HepG2 (cell line): ENCODE measurements around the gene ACTR3. TPM values are rescaled to one million over a fixed set of nuclear protein-coding genes. Genes with fewer than 3 reads are reported as not detected.

Experiments used
- DR1 ChIP-seq: sonication (generic); formaldehyde crosslinking; IDR thresholded peaks from 2 replicates; pipeline ENCODE4 v1.8.0; 2021; ENCODE audit warnings: mild to moderate bottlenecking, missing genetic modification reagents, inconsistent platforms
- FOXO1 ChIP-seq: sonication (generic); formaldehyde crosslinking; IDR thresholded peaks from 2 replicates; pipeline ENCODE4 v1.4.0; 2020; ENCODE audit warnings: missing genetic modification reagents
- IKZF4 ChIP-seq: sonication (generic); formaldehyde crosslinking; IDR thresholded peaks from 2 replicates; pipeline ENCODE4 v1.5.1; 2020; ENCODE audit warnings: borderline replicate concordance, mild to moderate bottlenecking, low read depth, missing genetic modification reagents; ENCODE audit errors: not compliant biosample characterization
- KLF15 ChIP-seq: sonication (generic); formaldehyde crosslinking; IDR thresholded peaks from 2 replicates; pipeline ENCODE4 v1.8.1; 2023; ENCODE audit warnings: borderline replicate concordance, mild to moderate bottlenecking, inconsistent platforms, missing genetic modification reagents, mixed read lengths
- KMT2A ChIP-seq: sonication (generic); formaldehyde crosslinking; IDR thresholded peaks from 2 replicates; pipeline ENCODE4 v1.4.0; 2020; ENCODE audit warnings: missing genetic modification reagents
- MAFG ChIP-seq: sonication (generic); formaldehyde crosslinking; IDR thresholded peaks from 2 replicates; pipeline ENCODE4 v1.5.1; 2020; ENCODE audit warnings: mild to moderate bottlenecking, missing genetic modification reagents
- PREB ChIP-seq: sonication (generic); formaldehyde crosslinking; IDR thresholded peaks from 2 replicates; pipeline ENCODE4 v1.4.0; 2020; ENCODE audit warnings: missing genetic modification reagents
- PTBP1 ChIP-seq: fragments of 200-400 bp; formaldehyde crosslinking; IDR thresholded peaks from 2 replicates; pipeline ENCODE4 v1.6.1; 2018; ENCODE audit warnings: low read length, low read depth; ENCODE audit not compliant: poor library complexity, severe bottlenecking
- SAFB2 ChIP-seq: sonication (generic); formaldehyde crosslinking; IDR thresholded peaks from 2 replicates; pipeline ENCODE4 v1.5.1; 2020; ENCODE audit warnings: missing genetic modification reagents, low read depth, mild to moderate bottlenecking, borderline replicate concordance
- SSRP1 ChIP-seq: IDR thresholded peaks from 2 replicates; pipeline ENCODE4 v1.6.1; 2016; ENCODE audit warnings: control low read depth
- SUZ12 ChIP-seq: fragments of 150-350 bp; IDR thresholded peaks from 2 replicates; pipeline ENCODE4 v1.6.1; 2014; ENCODE audit warnings: low read depth, low read length
- TFAP4 ChIP-seq: sonication (generic); IDR thresholded peaks from 2 replicates; pipeline ENCODE4 v1.6.1; 2016; ENCODE audit warnings: low read depth, borderline replicate concordance
- XRCC5 ChIP-seq: fragments of 200-400 bp; formaldehyde crosslinking; optimal IDR thresholded peaks from 2 replicates; pipeline ENCODE3; 2017; ENCODE audit warnings: mild to moderate bottlenecking, low read length
- ZBTB14 ChIP-seq: sonication (generic); formaldehyde crosslinking; IDR thresholded peaks from 2 replicates; pipeline ENCODE4 v1.4.0; 2020; ENCODE audit warnings: missing genetic modification reagents
- ZC3H4 ChIP-seq: sonication (generic); formaldehyde crosslinking; IDR thresholded peaks from 2 replicates; pipeline ENCODE4 v1.4.0; 2020; ENCODE audit warnings: missing genetic modification reagents, borderline replicate concordance
- ZNF230 ChIP-seq: sonication (generic); formaldehyde crosslinking; IDR thresholded peaks from 2 replicates; pipeline ENCODE4 v1.4.0; 2020; ENCODE audit warnings: mild to moderate bottlenecking, missing genetic modification reagents
- ZNF333 ChIP-seq: sonication (generic); formaldehyde crosslinking; IDR thresholded peaks from 2 replicates; pipeline ENCODE4 v1.4.0; 2020; ENCODE audit warnings: mild to moderate bottlenecking, missing genetic modification reagents, borderline replicate concordance
- ZNF343 ChIP-seq: sonication (generic); formaldehyde crosslinking; IDR thresholded peaks from 2 replicates; pipeline ENCODE4 v1.4.0; 2020; ENCODE audit warnings: mild to moderate bottlenecking, missing genetic modification reagents
- ZNF879 ChIP-seq: sonication (generic); formaldehyde crosslinking; IDR thresholded peaks from 2 replicates; pipeline ENCODE4 v1.8.1; 2023; ENCODE audit warnings: missing genetic modification reagents
- polyA plus RNA-seq, 8 experiments: library from polyadenylated mRNA; depleted of rRNA in 3 of 8; stranded (reverse) in 7 of 8; unstranded in 1 of 8; fragments of >200 nt; fragmentation: Illumina TruSeq in 4 of 8; extraction: Trizol in 4 of 8; gene quantifications; 2 replicates each; pipeline versions ENCODE4 v1.2.1 to v1.2.3, GENCODE V29; 2011 to 2016; ENCODE audit warnings: low read depth in 4 of 8, missing spikeins in 1 of 8, mixed read lengths in 1 of 8; ENCODE audit not compliant: insufficient read depth in 1 of 8
- total RNA-seq, 5 experiments: library from RNA; depleted of rRNA; stranded (reverse); fragments of >200 nt; fragmentation: Illumina TruSeq; extraction: Trizol; gene quantifications; 2 replicates each; pipeline ENCODE4 v1.2.3, GENCODE V29; 2016; ENCODE audit warnings: low read depth in 1 of 5
- TF ChIP-seq, protein P1 (sequence below): sonication (generic); formaldehyde crosslinking; IDR thresholded peaks from 2 replicates; pipeline ENCODE4 v1.8.0; 2022; ENCODE audit warnings: missing genetic modification reagents, mild to moderate bottlenecking, moderate library complexity, borderline replicate concordance
- TF ChIP-seq, protein P2 (sequence below): sonication (generic); formaldehyde crosslinking; IDR thresholded peaks from 2 replicates; pipeline ENCODE4 v1.8.1; 2023; ENCODE audit warnings: mild to moderate bottlenecking, inconsistent platforms, moderate library complexity, missing genetic modification reagents, borderline replicate concordance
- TF ChIP-seq, protein P3 (sequence below): IDR thresholded peaks from 2 replicates; pipeline ENCODE4 v1.6.1; 2016; ENCODE audit warnings: mild to moderate bottlenecking, missing biosample characterization, missing genetic modification reagents

The ACTR3 gene
- total and polyA plus RNA-seq, 2 of the 13 experiments (the other 11 are each of a cell fraction or from before 2014, with no cell fraction given), result 123 to 225 TPM

DNA sequence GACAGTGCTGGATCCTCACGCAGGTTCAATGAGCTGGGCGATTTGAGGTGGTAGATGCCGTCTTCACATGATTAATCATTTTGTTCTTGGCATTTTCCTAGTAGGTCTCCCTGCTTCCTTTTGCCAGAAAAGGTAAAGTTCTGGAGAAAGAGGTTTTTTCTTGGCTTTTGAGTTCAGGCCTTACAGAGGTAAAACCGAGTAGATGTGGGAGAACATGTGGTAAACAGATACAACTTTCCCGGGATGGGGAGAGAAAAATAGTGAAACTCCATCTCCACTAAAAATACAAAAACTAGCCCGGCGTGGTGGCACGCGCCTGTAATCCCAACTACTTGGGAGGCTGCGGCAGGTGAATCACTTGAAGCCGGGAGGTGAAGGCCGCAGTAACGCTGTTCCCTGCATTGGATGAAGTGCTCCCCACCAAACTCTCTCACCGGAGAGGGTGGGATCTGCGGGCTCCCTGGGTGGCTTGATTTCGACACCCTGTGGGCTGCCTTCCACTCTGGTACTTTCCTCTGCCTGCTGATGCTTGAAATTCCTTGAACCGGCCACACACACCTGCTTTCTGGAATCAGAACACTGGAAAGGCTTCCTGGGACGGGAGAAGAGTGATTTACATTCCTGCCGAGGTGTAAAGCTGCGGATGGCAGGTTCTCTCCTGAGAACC, 88.8 kb downstream of the ACTR3 start (continued):
- TF ChIP-seq PTBP1 (peak; percentile 1), FOXO1 (CRISPR knock-in tag) (no peak), XRCC5 (no peak), ZNF879 (CRISPR knock-in tag) (0 out of 2 replicates have a peak, but pooled peaks have one; percentile 25), TFAP4 (no peak), SUZ12 (no peak), SSRP1 (CRISPR knock-in tag) (0 out of 2 replicates have a peak, but pooled peaks have one; percentile 20), KLF15 (CRISPR knock-in tag) (0 out of 2 replicates have a peak, but pooled peaks have one; percentile 17), MAFG (no peak), ZNF230 (CRISPR knock-in tag) (no peak), PREB (CRISPR knock-in tag) (no peak), IKZF4 (CRISPR knock-in tag) (peak; percentile 11), ZBTB14 (no peak), ZC3H4 (CRISPR knock-in tag) (peak; percentile 96; the same call in 1 of the 2 replicates), KMT2A (CRISPR knock-in tag) (no peak), DR1 (CRISPR knock-in tag) (no peak), ZNF333 (CRISPR knock-in tag) (no peak; the same call in 1 of the 2 replicates), SAFB2 (CRISPR knock-in tag) (no peak; the same call in none of the 2 replicates), ZNF343 (CRISPR knock-in tag) (no peak)
- TF ChIP-seq, protein P1, sequence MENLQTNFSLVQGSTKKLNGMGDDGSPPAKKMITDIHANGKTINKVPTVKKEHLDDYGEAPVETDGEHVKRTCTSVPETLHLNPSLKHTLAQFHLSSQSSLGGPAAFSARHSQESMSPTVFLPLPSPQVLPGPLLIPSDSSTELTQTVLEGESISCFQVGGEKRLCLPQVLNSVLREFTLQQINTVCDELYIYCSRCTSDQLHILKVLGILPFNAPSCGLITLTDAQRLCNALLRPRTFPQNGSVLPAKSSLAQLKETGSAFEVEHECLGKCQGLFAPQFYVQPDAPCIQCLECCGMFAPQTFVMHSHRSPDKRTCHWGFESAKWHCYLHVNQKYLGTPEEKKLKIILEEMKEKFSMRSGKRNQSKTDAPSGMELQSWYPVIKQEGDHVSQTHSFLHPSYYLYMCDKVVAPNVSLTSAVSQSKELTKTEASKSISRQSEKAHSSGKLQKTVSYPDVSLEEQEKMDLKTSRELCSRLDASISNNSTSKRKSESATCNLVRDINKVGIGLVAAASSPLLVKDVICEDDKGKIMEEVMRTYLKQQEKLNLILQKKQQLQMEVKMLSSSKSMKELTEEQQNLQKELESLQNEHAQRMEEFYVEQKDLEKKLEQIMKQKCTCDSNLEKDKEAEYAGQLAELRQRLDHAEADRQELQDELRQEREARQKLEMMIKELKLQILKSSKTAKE, result no peak
- TF ChIP-seq, protein P2, sequence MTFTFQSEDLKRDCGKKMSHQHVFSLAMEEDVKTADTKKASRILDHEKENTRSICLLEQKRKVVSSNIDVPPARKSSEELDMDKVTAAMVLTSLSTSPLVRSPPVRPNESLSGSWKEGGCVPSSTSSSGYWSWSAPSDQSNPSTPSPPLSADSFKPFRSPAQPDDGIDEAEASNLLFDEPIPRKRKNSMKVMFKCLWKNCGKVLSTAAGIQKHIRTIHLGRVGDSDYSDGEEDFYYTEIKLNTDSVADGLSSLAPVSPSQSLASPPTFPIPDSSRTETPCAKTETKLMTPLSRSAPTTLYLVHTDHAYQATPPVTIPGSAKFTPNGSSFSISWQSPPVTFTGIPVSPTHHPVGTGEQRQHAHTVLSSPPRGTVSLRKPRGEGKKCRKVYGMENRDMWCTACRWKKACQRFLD (CRISPR knock-in tag), result 0 out of 2 replicates have a peak, but pooled peaks have one; percentile 59
- TF ChIP-seq, protein P3, sequence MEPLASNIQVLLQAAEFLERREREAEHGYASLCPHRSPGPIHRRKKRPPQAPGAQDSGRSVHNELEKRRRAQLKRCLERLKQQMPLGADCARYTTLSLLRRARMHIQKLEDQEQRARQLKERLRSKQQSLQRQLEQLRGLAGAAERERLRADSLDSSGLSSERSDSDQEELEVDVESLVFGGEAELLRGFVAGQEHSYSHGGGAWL (CRISPR knock-in tag), result no peak
